ENCODE results near the gene PLPP4.

Gene PLPP4

DNA sequence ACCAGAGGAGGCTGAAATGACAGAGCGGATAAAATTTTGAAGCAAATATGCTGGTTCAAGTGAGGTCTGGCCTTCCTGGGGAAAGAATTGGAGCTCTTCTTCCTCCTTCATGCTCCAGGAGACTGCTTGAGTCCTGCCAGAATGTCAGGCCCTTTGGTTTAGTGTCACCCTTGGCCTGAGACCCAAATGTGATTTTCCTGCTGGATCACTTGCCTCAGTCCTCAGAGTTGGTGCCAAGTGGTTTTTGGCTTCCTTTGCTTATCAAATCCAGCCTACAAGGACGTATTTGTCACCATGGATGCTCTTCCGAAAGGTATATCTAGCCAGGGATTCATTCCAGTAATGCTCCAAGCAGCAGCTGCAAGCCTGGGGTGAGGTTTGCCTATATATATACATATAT, 118.4 kb downstream of the PLPP4 start:
- no peak for DNase-seq

DNA sequence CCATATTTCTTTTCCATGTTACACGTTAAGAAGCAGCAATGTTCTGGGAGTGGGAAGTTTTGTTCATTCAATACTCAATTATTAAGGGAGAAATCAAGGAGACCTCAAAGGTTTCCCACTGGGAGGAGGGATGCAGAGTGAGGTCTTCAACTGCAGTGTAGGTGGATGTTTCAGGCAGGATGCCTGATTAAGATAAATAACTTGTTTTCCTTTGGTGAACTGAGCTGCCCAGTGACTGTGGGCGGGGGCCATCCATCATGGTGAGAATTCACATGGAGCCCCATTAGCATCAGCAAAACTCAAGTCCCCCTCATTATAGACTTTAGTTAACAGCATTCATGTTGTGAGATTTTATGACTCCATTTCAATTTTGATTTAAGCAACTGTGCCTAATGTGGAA, 121.1 kb downstream of the PLPP4 start:
- no peak for DNase-seq

DNA sequence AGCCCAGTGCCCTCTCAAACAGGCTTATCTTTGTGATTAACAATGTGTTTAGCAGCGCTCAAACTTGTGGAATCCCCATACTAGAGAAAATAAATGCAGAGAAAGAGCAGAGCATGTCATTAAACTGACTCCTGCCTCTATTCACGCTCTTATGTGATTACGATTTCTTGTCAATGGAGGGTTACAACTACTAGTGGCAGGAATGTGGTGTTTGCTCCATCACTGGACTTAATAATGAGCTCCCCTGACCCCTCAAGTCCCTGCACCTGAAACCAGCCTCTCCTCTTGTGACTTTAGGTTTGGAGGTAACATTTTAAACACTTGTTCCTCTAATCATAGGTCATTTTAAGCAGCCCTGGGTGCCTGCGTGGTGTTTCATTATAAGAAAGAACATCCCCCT, 121.9 kb downstream of the PLPP4 start:
- no peak for DNase-seq

DNA sequence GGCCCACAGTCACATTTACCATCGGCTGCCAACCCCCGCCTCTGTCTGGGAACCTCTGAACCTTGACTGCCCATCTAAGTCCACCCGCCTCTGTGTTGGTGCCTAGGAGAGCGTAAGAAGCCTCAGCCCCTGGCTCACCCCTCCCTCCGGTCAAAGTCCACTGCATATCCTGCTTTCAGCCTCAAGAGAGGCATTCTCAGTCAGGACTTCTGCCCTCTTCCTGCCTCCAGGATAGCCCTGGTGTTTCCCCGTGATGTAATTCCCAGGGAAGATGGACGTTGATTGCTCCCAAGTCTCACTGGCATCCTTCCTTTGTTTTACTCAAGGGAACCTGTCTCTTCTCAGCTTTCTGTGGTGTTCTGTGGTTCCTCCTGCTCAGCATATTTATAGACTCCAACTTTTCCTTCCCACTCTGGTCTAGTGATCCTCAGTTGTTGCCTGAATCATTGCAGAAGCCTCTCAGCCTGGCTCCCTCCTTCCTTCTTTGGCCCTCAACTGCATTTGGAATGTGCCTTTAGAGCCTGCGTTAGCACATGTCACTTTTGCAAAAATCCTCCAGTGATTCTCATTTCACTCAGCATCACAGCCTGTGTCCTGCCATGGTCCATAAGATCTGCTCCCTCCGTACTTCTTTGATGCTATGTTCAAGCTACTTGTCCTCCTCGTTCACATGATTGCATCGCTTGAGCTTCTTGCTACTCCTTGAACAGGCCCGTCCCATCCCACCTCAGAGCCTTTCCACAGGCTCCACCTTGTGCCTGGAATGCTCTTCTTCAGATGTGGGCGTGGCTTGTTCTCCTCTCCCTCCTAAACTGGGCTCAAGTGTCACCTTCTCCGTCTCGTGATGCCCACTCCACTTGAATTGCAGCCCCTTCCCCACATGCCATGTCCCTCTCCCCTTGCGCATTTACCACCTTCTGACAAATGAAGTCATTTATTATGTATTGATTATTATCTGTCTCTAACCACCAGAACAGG, 124.2 kb downstream of the PLPP4 start:
- DNase-seq, result peak in 4 of 56 donors; percentile 4 to 25 (median 10)

DNA sequence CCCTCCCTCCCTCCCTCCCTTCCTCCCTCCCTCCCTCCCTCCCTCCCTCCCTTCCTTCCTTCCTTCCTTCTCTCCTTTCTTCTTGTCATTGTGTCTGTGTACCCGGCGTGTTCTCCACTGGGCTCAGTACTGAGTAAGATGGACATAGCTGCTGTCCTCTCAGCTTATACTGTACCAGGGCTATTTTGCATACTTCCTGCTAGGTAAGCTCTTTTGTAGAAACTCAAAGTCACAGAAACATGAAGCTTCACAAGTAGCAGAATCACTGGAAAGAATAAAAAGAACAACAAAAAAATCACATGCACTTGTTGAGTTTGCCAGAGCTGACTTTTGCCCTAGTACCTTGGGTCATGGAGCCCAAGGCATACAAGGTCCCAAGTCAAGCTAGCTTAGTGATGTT, 125.7 kb downstream of the PLPP4 start:
- no peak for DNase-seq

DNA sequence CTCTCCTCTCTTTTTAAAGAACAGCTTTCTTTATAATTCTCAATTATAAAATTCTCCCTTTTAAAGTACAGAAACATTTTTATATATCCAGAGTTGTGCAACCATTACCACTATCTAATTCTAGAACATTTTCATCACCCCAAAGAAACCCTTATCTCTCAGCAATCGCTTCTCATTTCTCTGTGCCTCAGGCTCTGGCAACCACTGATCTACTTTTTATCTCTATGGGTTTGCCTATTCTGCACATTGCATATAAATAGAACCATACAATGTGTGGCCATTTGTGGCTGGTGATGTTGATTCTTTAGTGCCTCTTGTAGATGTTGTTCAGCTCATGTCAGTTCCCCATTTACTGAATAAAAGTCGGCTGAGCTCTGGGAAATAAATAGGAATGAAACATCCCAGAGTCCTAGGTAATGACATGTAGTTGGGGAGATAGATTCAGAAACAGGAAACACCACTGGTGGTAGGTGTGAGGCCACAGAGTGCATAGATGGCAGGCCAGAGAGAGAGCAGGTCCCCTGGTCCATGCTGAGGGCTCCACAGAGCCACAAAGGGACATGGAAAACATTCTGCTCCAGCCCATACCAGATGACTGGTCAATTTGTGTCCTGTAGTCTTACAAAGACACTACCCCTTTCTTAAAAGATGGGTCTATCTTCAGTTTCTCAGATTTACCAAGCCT, 126.5 kb downstream of the PLPP4 start:
- DNase-seq, result no peak

DNA sequence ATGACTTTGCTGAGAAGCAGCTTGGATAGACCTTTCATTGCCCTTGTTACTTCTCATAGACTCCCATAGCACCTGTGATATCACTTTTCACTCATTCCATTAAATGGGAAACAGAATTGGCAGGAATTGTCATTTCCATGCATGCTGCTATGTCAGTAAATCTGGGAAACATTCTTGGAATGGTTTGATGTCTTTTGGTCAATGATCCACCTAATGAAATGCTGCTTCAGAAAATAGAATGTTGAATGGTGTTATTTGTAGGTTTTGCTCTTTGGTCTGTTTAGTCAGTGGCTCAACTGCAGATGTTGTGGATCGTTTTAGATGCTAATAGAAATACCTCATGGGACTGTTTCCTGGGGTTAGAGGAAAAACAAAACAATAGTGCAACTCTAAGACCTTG, 127.8 kb downstream of the PLPP4 start:
- DNase-seq, result no peak

DNA sequence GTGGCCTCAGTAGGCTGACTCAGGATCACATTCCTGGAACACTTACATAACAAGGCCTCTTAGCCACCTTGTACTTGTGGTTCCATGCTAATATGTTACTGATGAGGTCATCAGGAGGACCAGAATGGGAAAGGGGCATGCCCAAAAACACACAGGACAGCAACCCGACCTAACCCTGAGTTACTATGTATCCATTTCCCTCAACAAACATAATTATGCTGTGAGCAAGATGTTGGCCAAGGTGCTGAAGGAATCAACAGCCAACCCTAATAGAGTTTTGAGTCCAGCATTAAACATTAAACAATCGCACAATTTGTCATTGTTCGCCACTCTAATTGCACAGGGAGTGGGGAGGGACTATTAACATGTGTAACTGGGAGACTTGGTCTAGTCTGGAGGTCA, 129.4 kb downstream of the PLPP4 start:
- DNase-seq, result no peak

DNA sequence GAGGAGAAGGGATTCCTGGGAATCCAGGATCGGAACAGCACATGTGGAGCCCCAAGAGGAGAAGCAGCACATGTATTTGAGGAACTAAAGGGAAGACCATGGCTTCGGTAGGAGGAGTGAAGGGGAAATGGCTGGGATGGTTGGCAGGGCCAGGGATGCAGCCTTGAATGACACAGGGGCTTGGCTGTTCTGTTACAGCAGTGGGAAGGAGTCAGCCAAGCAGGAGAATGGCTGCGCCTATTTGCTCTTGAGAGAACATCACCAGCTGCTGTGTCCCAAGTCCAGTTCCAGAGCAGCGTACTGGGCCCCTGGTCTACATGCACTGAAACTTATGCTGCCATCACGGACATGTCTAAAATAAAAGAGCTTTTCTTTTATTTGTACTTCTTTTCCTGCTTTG, 130.0 kb downstream of the PLPP4 start:
- DNase-seq, result no peak

DNA sequence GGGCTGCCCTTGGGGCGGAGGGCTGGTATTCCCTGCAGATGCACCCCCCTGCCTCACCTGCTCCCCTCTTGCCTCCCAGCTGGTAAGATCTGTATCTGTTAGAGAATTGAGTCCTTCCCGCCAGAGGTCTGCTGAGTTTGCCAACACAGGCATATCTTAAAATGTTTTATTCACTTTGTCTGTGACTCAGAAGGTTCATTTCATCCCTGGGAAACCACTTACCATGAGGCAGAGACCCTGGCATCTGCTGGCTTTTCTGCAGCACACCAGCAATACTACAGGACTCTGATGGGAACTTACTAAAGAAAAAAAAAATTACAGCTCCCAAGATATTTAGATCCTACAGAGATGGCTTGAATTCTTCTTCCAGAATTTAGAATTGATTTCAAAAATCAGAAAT, 131.3 kb downstream of the PLPP4 start:
- DNase-seq, result no peak

DNA sequence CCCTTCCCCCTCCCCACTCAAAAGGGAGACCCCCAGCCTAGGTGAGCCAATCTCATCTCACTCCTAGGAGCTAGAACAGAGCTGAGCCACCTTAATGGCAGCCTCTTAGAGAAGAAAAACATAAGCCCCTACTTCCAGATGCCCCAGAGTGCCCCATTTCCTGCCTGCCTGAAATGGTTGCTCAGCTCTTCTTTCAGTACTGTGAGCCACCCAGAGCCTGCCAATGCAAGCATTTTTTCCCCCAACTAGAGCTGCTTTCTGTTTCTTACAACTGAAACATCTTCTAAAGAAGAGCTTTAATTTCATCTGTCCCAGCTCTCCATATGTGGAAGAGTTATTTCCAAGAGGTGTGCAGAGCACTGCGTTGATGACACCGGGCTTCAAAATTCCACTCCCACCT, 136.7 kb downstream of the PLPP4 start:
- DNase-seq, result no peak

DNA sequence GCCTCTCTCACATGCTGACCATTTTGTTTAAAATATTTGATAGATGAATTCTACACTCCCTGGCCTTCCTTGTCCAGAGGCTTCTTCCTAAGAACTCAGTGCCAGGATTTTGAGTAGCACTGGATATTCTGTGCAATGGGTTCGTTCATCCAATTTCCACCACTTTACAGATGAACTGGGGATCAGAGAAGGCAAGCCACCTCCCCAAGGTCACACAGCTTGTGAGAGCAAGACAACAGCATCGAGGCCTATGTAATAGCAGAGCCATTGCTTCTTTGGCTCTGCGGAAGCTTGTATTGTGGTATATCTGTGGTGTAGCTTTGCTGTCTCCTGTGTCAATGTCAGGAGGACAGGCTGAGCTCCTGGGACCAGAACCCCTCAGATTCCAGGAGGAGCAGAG, 140.9 kb downstream of the PLPP4 start:
- DNase-seq, result no peak

DNA sequence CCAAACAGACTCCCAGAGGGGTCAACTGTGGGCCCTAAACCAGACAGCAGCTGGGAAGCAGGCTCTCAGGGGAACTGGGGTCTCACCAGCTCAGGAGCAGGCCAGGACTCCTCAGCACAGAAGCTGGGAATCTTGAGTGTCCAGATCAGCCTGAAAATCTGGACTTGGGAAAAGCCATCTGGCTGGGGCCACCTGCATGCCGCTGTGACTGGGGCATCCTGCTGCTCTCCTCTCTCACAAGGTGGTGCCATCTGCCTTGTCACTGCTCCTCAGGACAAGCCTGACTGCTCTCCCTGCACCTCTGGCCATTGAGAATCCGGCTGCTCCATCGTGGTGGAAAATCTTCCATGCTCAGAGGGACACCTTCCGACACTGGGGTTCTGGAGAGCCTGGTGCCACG, 141.4 kb downstream of the PLPP4 start:
- no peak for DNase-seq

DNA sequence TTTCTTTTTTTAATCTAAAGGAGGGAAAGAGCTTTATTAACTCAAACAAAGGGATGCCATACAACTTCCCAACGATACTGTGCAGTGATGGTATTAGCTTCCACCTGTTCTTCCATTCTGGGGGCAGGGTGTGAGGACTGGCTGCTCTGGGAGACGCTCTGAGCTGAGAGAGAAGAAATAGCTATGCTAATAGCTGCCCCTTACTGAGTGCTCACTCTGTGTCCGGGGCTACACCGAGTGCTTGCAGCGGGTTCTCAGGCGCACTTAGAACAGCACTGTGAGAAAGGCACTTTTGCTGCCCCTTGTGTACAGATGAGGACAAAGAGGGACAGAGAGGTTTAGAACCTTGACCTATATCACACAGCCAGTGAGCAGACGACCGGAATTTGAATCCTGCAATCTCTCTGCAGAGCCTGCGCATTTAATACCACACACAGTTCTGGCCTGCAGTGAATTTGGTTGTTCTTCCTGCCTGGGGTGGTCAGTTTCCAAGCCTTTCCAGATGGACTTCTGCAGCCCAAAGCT, 142.2 kb downstream of the PLPP4 start:
- no peak for DNase-seq

DNA sequence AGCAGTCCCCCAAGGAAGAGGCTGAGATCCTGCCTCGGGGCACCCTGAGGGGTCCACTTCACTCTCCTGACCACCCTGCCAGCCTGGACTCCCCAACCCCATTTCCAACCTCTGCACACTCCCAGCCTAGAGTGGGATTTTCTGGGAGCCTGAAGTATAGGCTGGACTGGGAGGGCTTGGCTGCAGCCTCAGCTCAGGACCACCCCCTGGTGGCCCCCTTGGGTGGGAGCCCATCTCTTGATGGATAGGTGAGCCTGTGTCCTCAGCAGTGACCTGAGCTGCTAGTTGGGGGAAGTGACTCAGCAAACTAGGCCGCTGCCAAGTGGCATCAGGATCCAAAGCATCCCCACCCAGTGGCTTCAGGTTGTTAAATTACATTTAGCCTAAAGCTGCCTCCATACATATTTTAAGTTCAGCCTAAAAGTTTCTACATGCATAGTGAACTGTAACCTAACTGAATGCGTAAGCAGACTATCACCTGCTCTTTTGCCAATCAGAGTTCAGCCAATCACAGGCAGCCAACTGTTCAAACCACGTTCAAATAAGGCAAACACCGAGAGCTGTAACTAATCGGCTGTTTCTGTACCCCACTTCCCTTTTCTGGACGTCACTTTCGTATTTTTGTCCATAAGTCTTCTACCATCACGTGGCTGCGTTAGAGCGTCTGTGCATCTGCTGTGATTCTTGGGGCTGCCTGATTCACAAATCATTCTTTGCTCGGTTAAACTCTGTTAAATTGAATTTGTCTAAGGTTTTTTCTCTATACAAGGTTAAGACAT, 144.0 kb downstream of the PLPP4 start:
- no peak for DNase-seq

DNA sequence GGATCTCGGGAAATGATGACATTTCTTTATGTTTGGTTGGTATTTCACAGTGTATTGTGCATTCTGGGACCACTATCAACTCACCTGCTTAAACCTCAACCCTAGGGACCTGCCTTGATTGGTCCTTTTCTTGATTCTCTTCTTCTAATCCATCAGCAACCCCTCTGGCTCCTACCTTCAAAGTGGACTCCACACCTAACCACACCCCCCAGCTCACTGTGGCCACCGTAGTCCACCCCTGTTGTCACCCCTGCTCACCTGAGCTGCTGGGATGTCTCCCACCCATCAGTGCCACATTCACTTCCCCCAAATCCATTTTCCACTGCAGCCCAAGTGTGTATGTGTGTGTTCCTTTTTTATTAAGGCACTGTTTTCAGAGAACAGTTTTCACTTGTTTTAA, 145.0 kb downstream of the PLPP4 start:
- DNase-seq, result no peak

DNA sequence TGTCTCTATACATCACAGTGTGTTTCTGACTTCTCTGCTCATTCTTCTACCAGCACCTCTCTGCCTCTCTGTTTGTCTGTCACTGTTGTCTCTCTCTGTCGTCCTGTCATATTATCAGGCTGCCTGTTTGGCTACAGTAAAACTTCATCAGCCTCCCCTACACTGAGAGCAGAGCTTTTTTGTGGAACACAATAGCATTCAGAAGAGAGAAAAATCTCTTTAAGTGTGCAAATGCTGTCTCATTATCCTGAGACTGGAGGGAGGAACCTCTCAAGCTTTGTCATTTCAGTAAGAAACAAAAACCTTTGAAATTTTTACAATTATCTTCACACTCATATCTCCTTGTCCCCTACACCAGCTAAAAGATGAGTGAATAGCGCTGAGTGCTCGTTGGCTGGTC, 148.4 kb downstream of the PLPP4 start:
- no peak for DNase-seq

DNA sequence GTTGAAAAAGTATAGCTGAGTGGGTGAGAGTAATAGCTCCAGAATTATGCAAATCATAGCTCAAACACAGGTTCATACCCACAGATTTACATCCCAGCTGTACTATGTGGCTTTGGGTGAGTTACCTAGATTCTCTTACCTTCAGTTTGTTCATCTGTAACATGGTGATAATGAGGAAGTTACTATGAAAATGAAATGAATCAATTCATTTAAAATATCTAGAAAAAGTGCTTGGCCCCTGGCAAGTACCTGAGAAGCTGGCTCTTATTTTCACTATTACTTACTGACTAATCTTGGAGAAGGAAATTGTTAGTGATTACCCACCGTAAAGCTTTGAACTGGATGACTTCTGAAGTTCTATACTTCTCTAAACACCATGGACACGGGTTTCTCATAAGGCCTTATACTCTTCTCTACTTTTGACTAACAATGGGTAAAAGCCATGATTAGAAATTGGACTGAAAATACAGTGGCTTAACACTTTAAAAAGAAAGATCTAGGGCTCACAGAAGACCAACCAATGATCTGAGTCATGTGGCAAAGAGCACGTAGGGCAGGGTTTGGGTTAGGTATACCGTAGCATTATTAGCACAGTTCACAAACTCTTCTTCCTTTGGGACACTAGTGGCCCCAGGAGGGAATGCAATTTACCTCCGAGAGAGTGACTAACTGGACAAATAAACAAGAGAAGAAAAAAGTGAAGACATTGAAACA, 149.2 kb downstream of the PLPP4 start:
- DNase-seq, result no peak

DNA sequence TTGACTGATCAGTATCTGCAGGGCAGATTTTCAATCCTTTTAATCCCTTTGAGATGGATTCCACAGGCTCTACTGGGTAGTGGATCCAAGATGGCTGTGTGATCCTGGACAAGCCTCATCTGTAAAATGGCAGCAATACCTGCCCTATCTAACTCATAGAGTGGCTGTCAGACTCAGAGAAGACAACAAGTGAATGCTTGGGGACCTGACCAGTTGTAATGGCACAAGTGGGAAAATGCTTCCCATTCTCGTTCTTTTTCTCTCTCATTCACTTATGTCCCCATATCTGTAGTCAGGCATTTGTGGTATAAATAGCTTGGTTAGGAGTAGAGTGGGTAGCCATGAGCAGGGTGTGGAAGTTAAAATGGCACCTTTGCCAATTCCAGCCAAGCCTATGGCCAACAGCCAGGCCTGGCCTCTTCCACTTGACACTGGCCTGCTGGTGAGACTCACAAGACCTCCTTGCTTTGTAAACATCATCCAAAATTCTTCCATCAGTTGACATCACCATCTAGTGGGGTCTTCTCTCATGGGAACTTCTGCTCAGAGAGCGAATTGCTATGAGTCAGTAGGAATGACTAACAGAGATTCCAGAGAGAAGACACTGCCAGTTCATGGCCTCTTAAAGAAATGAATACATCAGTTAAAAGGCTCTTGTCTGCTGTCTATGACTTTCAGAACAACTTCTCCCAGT, 150.1 kb downstream of the PLPP4 start:
- no peak for DNase-seq
